ENCODE measurements around the gene SLC27A5. TPM values are rescaled to one million over a fixed set of nuclear protein-coding genes. Genes with fewer than 3 reads are reported as not detected.

The SLC27A5 gene
- total RNA-seq, 4 donors from 2014 or later, result 2.6 to 7.4 (median 5.5) TPM

GRCh38 chr19:58521651-58522050 lies 9.9 kb upstream of the SLC27A5 start:
- Histone ChIP-seq H3K27me3 (no peaks in the 10 kb centered on the region), H3K4me3 (no peak overlapping the region), H3K9me3 (no peaks in the 10 kb centered on the region), H3K27ac (no peak overlapping the region), H3K4me1 (peaks cover 8 to 33% (median 23%) of the 10 kb centered on the region in 3 donors), H3K36me3 (peaks cover 0 to 9% of the 10 kb centered on the region in 2 donors)
- 53 to 73% methylated on average over 2 to 3 of the region's 4 CpGs for WGBS, 2 donors (ENCODE audit: low coverage in 1 of 2)
- ATAC-seq, result no peak
- TF ChIP-seq POLR2A (IDR thresholded peaks at IDR 0.05), result no peak
- TF ChIP-seq CTCF (IDR thresholded peaks at IDR 0.05), result no peak
- no peak for TF ChIP-seq POLR2AphosphoS5 (IDR thresholded peaks at IDR 0.05)
- TF ChIP-seq EP300 (IDR thresholded peaks at IDR 0.05), result no peak

- no peak for TF ChIP-seq CTCF (IDR thresholded peaks at IDR 0.05)
- no peak for TF ChIP-seq POLR2AphosphoS5 (IDR thresholded peaks at IDR 0.05)
- TF ChIP-seq EP300 (IDR thresholded peaks at IDR 0.05), result no peak
- no peak for TF ChIP-seq POLR2A (IDR thresholded peaks at IDR 0.05)
- no peak for ATAC-seq
- Histone ChIP-seq H3K27ac (peak overlapping the region; percentile 83 to 97 (median 96)), H3K27me3 (no peaks in the 10 kb centered on the region), H3K4me1 (peaks cover 8 to 47% (median 23%) of the 10 kb centered on the region in 3 donors), H3K36me3 (peaks cover 0 to 23% of the 10 kb centered on the region in 2 donors), H3K9me3 (no peaks in the 10 kb centered on the region), H3K4me3 (peak overlapping the region; percentile 58 to 89)
- WGBS, 2 donors (ENCODE audit: low coverage in 1 of 2), result 3 to 32% methylated on average over 3 to 4 of the region's 7 CpGs
Measured at GRCh38 chr19:58520257-58520599, 8.4 kb upstream of the SLC27A5 start.

- Histone ChIP-seq H3K36me3 (peaks cover 0 to 25% of the 10 kb centered on the region in 2 donors), H3K27me3 (no peaks in the 10 kb centered on the region), H3K9me3 (no peaks in the 10 kb centered on the region), H3K27ac (peak within 1 kb of the TSS; percentile 83 to 97 (median 96)), H3K4me1 (peaks cover 8 to 53% (median 24%) of the 10 kb centered on the region in 3 donors), H3K4me3 (peak within 1 kb of the TSS; percentile 58 to 89)
- peak; percentile 91 for ATAC-seq
- 0% methylated on average over 23 of the region's 87 CpGs; no CpG with 5 or more reads in 1 of the 2 donors for WGBS, 2 donors (ENCODE audit: low coverage in 1 of 2)
- TF ChIP-seq EP300 (IDR thresholded peaks at IDR 0.05) (no peak), POLR2AphosphoS5 (IDR thresholded peaks at IDR 0.05) (peak; percentile 79), POLR2A (IDR thresholded peaks at IDR 0.05) (peak; percentile 17 to 52), CTCF (IDR thresholded peaks at IDR 0.05) (peak in 3 of 4 experiments; percentile 71 to 86 (median 79))
Measured at GRCh38 chr19:58519355-58520256, 7.8 kb upstream of the SLC27A5 start, which contains the start of gene ZBTB45. Gene ZBTB45 (minus strand): TSS chr19:58519810. CDS start chr19:58517673, 2,137 bp downstream.

GRCh38 chr19:58519087-58519354 lies 7.2 kb upstream of the SLC27A5 start:
- Histone ChIP-seq H3K27me3 (no peaks in the 10 kb centered on the region), H3K27ac (peak overlapping the region; percentile 83 to 97 (median 96)), H3K36me3 (peaks cover 0 to 25% of the 10 kb centered on the region in 2 donors), H3K4me3 (peak overlapping the region; percentile 58 to 89), H3K4me1 (peaks cover 8 to 59% (median 30%) of the 10 kb centered on the region in 3 donors), H3K9me3 (no peaks in the 10 kb centered on the region)
- ATAC-seq, result peak; percentile 63
- WGBS, 2 donors (ENCODE audit: low coverage in 1 of 2), result 0% methylated on average over 1 to 3 of the region's 14 CpGs
- TF ChIP-seq POLR2A (IDR thresholded peaks at IDR 0.05) (no peak), CTCF (IDR thresholded peaks at IDR 0.05) (peak in 3 of 4 experiments; percentile 67 to 75 (median 74))
